ENCODE results near the gene CDKAL1.
"Not testable (repeated sequence)": the region's sequence is repeated elsewhere in the genome, so short reads cannot be mapped to it uniquely, and the experiment has no call there.

CDKAL1 gene

DNA sequence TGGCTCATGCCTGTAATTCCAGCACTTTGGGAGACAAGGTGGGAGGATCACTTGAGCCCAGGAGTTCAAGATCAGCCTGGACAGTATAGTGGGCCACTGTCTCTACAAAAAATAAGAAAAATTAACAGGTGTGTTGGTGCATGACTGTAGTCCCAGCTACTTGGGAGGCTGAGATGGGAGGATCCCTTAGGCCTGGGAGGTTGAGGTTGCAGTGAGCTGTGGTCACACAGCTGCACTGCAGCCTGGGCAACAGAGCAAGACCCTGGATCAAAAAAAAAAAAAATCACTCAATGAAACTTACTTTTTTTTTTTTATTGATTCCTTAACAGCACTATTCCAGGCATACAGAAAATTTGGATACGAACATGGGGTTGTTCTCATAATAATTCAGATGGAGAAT is 14.0 kb downstream of the CDKAL1 start:
- no peak overlapping the region for H3K9ac ChIP-seq (ENCODE audit: low read depth, low read length)
- no peak overlapping the region for H2AFZ ChIP-seq (ENCODE audit: low read depth, low read length)
- peaks cover 23% of the 10 kb centered on the region for H3K79me2 ChIP-seq (ENCODE audit: insufficient read depth, low read length)
- H3K27me3 ChIP-seq (ENCODE audit: insufficient read depth, low read length, poor library complexity): no peaks in the 10 kb centered on the region
- H3K27ac ChIP-seq (ENCODE audit: low read length): no peak overlapping the region
- no peaks in the 10 kb centered on the region for H3K4me1 ChIP-seq (ENCODE audit: insufficient read depth, low read length)
- H4K20me1 ChIP-seq (ENCODE audit: insufficient read depth, low read length): no peaks in the 10 kb centered on the region
- no peak overlapping the region for H3K4me2 ChIP-seq (ENCODE audit: insufficient read depth, low read length)
- H3K9me3 ChIP-seq (ENCODE audit: insufficient read depth, low read length, severe bottlenecking): no peaks in the 10 kb centered on the region
- ATAC-seq (ENCODE audit: insufficient read depth, low read depth) (no peak), DNase-seq (no peak)
- TF ChIP-seq, protein P1, sequence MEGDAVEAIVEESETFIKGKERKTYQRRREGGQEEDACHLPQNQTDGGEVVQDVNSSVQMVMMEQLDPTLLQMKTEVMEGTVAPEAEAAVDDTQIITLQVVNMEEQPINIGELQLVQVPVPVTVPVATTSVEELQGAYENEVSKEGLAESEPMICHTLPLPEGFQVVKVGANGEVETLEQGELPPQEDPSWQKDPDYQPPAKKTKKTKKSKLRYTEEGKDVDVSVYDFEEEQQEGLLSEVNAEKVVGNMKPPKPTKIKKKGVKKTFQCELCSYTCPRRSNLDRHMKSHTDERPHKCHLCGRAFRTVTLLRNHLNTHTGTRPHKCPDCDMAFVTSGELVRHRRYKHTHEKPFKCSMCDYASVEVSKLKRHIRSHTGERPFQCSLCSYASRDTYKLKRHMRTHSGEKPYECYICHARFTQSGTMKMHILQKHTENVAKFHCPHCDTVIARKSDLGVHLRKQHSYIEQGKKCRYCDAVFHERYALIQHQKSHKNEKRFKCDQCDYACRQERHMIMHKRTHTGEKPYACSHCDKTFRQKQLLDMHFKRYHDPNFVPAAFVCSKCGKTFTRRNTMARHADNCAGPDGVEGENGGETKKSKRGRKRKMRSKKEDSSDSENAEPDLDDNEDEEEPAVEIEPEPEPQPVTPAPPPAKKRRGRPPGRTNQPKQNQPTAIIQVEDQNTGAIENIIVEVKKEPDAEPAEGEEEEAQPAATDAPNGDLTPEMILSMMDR (IDR thresholded peaks at IDR 0.05; ENCODE audit: borderline replicate concordance, extremely low read depth, low read length, poor library complexity, severe bottlenecking): no peak
- TF ChIP-seq EZH2 (IDR thresholded peaks at IDR 0.05; ENCODE audit: borderline replicate concordance, low read depth, low read length, severe bottlenecking): no peak
- no peak overlapping the region for H3K4me3 ChIP-seq (ENCODE audit: low read depth in 1 of 2, low read length in 2 of 2)
- H3K36me3 ChIP-seq (ENCODE audit: insufficient read depth, low read length): peaks cover 62% of the 10 kb centered on the region

DNA sequence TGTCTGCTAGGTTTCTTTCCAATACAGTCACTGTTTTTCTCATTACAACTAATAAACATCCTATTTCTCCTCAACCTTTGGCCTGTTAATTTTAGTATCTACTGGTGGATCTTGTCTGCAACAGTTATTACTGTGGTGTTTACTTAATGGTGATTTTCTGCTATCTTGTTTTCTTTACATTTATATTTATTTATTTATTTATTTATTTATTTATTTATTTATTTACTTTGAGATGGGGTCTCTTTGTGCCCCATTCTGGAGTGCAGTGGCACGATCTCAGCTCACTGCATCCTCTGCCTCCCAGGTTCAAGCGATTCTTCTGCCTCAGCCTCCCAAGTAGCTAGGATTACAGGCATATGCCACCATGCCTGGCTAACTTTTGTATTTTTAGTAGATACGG is 15.1 kb downstream of the CDKAL1 start:
- ATAC-seq (ENCODE audit: insufficient read depth, low read depth); H2AFZ ChIP-seq (ENCODE audit: low read depth, low read length); H3K4me1 ChIP-seq (ENCODE audit: insufficient read depth, low read length); H3K4me2 ChIP-seq (ENCODE audit: insufficient read depth, low read length); H3K27me3 ChIP-seq (ENCODE audit: insufficient read depth, low read length, poor library complexity); H3K27ac ChIP-seq (ENCODE audit: low read length); H3K9me3 ChIP-seq (ENCODE audit: insufficient read depth, low read length, severe bottlenecking); H3K9ac ChIP-seq (ENCODE audit: low read depth, low read length); H3K4me3 ChIP-seq (ENCODE audit: low read depth in 1 of 2, low read length in 2 of 2); DNase-seq; H4K20me1 ChIP-seq (ENCODE audit: insufficient read depth, low read length): not testable (repeated sequence)
- H3K79me2 ChIP-seq (ENCODE audit: insufficient read depth, low read length): peaks cover 16% of the 10 kb centered on the region; the same call in 1 of the 2 replicates
- peaks cover 64% of the 10 kb centered on the region for H3K36me3 ChIP-seq (ENCODE audit: insufficient read depth, low read length)

DNA sequence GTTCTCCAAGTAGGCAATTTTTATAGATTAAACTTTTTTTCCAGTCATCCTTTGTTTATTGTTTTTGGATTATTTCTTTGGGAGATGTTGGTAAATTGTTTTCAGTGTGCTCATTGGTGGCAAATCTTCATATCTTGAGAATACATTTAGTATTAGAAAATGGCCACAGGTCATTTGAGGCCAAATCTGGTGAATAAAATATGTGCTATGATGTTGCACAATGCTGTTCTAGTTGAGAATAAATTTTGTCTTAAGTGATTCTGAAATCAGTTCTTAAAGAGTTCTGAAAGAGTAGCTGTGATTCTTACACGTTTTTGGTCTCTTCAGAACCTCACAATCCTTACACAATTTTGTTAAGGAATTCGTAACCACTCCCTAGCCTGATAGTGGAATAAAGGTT is 20.1 kb downstream of the CDKAL1 start:
- no peaks in the 10 kb centered on the region for H3K27me3 ChIP-seq (ENCODE audit: insufficient read depth, low read length, poor library complexity)
- TF ChIP-seq, protein P1 (IDR thresholded peaks at IDR 0.05; ENCODE audit: borderline replicate concordance, extremely low read depth, low read length, poor library complexity, severe bottlenecking): no peak
- no peak for TF ChIP-seq EZH2 (IDR thresholded peaks at IDR 0.05; ENCODE audit: borderline replicate concordance, low read depth, low read length, severe bottlenecking)
- no peak overlapping the region for H3K9ac ChIP-seq (ENCODE audit: low read depth, low read length)
- no peak overlapping the region for H2AFZ ChIP-seq (ENCODE audit: low read depth, low read length)
- DNase-seq (no peak), ATAC-seq (ENCODE audit: insufficient read depth, low read depth) (no peak)
- no peak overlapping the region for H3K4me2 ChIP-seq (ENCODE audit: insufficient read depth, low read length)
- no peaks in the 10 kb centered on the region for H4K20me1 ChIP-seq (ENCODE audit: insufficient read depth, low read length)
- H3K4me3 ChIP-seq (ENCODE audit: low read depth in 1 of 2, low read length in 2 of 2): no peak overlapping the region
- peaks cover 14% of the 10 kb centered on the region; the same call in 1 of the 2 replicates for H3K79me2 ChIP-seq (ENCODE audit: insufficient read depth, low read length)
- H3K27ac ChIP-seq (ENCODE audit: low read length): no peak overlapping the region
- H3K9me3 ChIP-seq (ENCODE audit: insufficient read depth, low read length, severe bottlenecking): no peaks in the 10 kb centered on the region
- no peaks in the 10 kb centered on the region for H3K4me1 ChIP-seq (ENCODE audit: insufficient read depth, low read length)
- H3K36me3 ChIP-seq (ENCODE audit: insufficient read depth, low read length): peaks cover 34% of the 10 kb centered on the region

DNA sequence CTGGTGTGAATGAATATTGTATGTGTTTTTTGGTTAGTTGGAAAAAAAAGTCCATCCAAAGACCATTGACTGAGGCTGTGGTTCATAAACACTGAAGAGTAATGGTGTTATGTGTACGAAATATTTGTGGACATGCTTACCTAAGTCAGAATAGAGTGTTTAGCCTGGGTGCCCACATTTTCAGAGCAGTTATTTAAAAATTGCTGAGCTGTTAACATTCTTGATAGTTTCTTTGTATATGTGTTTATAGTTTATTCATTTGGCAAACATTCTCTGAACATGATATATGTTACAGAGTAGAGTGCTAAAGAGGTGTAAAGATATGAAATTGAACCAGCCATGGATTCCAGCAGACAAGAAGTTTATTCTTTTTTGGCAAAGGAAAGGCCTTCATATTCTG is 20.6 kb downstream of the CDKAL1 start:
- Histone ChIP-seq H3K36me3 (ENCODE audit: insufficient read depth, low read length) (peaks cover 31% of the 10 kb centered on the region), H2AFZ (ENCODE audit: low read depth, low read length) (no peak overlapping the region), H3K4me3 (ENCODE audit: low read depth in 1 of 2, low read length in 2 of 2) (no peak overlapping the region), H3K4me2 (ENCODE audit: insufficient read depth, low read length) (no peak overlapping the region), H4K20me1 (ENCODE audit: insufficient read depth, low read length) (no peaks in the 10 kb centered on the region), H3K27me3 (ENCODE audit: insufficient read depth, low read length, poor library complexity) (no peaks in the 10 kb centered on the region), H3K9me3 (ENCODE audit: insufficient read depth, low read length, severe bottlenecking) (no peaks in the 10 kb centered on the region), H3K79me2 (ENCODE audit: insufficient read depth, low read length) (peaks cover 14% of the 10 kb centered on the region; the same call in 1 of the 2 replicates), H3K4me1 (ENCODE audit: insufficient read depth, low read length) (no peaks in the 10 kb centered on the region), H3K9ac (ENCODE audit: low read depth, low read length) (no peak overlapping the region), H3K27ac (ENCODE audit: low read length) (no peak overlapping the region)
- no peak for ATAC-seq (ENCODE audit: insufficient read depth, low read depth)
- DNase-seq: no peak
- TF ChIP-seq, protein P1 (IDR thresholded peaks at IDR 0.05; ENCODE audit: borderline replicate concordance, extremely low read depth, low read length, poor library complexity, severe bottlenecking): no peak
- no peak for TF ChIP-seq EZH2 (IDR thresholded peaks at IDR 0.05; ENCODE audit: borderline replicate concordance, low read depth, low read length, severe bottlenecking)

All from DND-41 (cell line).